HUES64 (cell line): Measurements from ENCODE around the gene BMAL1.
A peak's percentile ranks its signal among the peaks of the same experiment; 100 is the strongest.

ENCODE experiments used
- H3K27ac ChIP-seq: 2 replicates; pipeline ENCODE4 v1.7.0; 2013; ENCODE audit warnings: low read depth, low read length, inconsistent platforms
- H3K27me3 ChIP-seq: 2 replicates; pipeline ENCODE4 v1.6.1; 2013; ENCODE audit warnings: mild to moderate bottlenecking, low read length; ENCODE audit not compliant: insufficient read depth
- H3K36me3 ChIP-seq: 2 replicates; pipeline ENCODE4 v1.6.1; 2013; ENCODE audit warnings: mild to moderate bottlenecking, low read length; ENCODE audit not compliant: insufficient read depth
- H3K4me1 ChIP-seq: 2 replicates; pipeline ENCODE4 v1.6.1; 2013; ENCODE audit warnings: mild to moderate bottlenecking, low read length, moderate library complexity; ENCODE audit not compliant: insufficient read depth
- H3K4me3 ChIP-seq: 2 replicates; pipeline ENCODE4 v1.5.1; 2013; ENCODE audit warnings: mild to moderate bottlenecking, low read length, moderate library complexity
- H3K9ac ChIP-seq: 2 replicates; pipeline ENCODE4 v1.6.1; 2013; ENCODE audit warnings: mild to moderate bottlenecking, low read depth, low read length
- H3K9me3 ChIP-seq: 2 replicates; pipeline ENCODE4 v1.6.1; 2013; ENCODE audit warnings: low read depth, low read length; ENCODE audit not compliant: insufficient read depth
- WGBS: fragments of 150-250, 120-280 bp; methylation state at CpG from one replicate; pipeline ENCODE4 v1.1.7; 2013; ENCODE audit warnings: missing lambda C conversion rate; 5-methylcytosine and 5-hydroxymethylcytosine counted together

The BMAL1 gene

DNA sequence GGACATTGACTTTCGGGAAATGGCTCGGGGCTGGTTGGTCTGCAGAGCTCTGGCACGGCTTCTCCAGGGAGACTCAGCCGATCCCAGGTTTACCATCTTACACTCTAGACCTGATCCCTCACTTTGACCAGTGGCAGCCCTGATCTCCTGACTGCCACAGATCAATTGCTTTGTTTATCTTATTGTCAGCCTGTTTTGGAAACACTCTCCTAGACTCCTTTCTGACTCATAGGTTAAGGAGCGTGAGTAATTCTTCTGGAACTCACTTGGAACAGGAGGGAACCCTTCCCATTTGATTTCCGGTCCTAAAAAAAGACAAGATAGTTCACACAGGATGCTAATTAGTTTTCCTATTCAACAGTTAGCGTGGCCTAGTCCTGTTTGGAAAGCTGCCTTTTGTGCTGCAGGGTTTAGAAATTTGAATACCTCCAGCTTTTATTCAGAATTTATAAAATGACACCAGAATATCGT lies 16.0 kb upstream of the BMAL1 start:
- Histone ChIP-seq H3K4me1 (peaks cover 45% of the 10 kb centered on the region), H3K9me3 (no peaks in the 10 kb centered on the region), H3K27ac (no peak overlapping the region), H3K36me3 (no peaks in the 10 kb centered on the region), H3K27me3 (no peaks in the 10 kb centered on the region), H3K4me3 (no peak overlapping the region), H3K9ac (peak overlapping the region; percentile 10; the same call in 1 of the 2 replicates)
- 66% methylated on average over 8 of the region's 8 CpGs for WGBS

DNA sequence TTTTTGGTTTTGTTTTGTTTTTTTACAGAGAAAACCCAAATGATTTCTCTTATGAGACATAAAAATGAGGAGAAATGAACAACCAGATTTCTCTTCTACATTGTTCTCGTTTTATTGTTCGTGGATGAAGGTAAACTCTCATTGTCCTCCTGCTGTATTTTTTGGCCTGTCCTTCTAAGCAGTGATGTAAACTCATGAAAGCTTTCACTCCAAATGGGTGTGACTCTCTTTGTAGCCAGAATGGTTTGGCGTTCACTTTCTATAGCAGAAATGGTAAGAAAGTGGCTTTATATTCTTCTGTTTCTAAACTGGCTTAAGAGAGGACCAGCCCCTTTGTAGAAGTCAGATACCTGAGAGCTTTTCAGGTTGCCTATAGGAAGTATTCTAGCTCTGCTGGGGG lies 15.5 kb upstream of the BMAL1 start:
- Histone ChIP-seq H3K4me1 (peaks cover 45% of the 10 kb centered on the region), H3K4me3 (no peak overlapping the region), H3K9ac (no peak overlapping the region), H3K36me3 (no peaks in the 10 kb centered on the region), H3K9me3 (no peaks in the 10 kb centered on the region), H3K27me3 (no peaks in the 10 kb centered on the region), H3K27ac (no peak overlapping the region)
- WGBS: 94% methylated on average over 3 of the region's 3 CpGs

DNA sequence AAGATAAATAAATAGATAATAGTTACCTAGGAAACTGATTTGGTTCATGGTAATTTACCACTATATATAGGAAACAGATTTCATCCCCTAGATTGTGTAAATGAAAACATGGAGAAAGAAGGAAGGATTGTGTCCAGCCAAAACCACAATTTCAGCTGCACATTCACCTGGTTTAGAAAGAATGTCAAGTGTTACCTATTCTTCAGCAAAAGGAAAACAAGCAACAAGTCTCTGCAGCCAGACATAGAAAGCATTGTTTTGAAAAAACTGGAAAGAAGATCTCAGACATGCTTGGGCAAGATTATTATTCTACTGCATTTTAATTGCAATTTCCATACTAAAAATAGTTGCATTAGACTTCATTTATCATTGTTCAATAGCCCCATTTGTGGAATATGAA lies 8.8 kb upstream of the BMAL1 start:
- Histone ChIP-seq H3K27ac (no peak overlapping the region), H3K36me3 (no peaks in the 10 kb centered on the region)

DNA sequence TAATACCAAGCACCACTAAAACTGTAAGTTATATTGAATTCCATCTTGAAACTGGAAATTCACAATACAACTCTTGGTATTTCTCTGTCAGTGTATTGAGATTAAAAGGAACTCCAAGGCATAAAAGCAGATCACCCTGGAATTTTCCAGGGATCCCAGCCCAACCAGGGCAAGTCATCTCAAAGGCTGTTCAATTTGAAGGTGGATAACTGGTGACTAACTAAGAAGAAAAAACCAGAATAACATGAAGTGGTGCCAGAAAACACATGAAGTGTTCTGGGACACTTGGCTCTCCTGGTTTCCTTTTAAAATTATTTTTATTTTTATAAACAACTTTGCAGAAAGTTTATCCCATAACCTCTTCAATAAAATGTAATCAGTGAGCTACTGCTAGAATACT lies 7.8 kb upstream of the BMAL1 start:
- Histone ChIP-seq H3K9ac (no peak overlapping the region), H3K27ac (no peak overlapping the region), H3K36me3 (no peaks in the 10 kb centered on the region), H3K4me3 (no peak overlapping the region), H3K4me1 (no peaks in the 10 kb centered on the region), H3K27me3 (peaks cover 33% of the 10 kb centered on the region), H3K9me3 (no peaks in the 10 kb centered on the region)

More for the DNA sequence above, 8.8 kb upstream of the BMAL1 start:
- Histone ChIP-seq H3K9me3 (no peaks in the 10 kb centered on the region), H3K4me1 (0 out of 2 replicates have a peak, but pooled peaks cover 4% of the 10 kb centered on the region), H3K4me3 (no peak overlapping the region), H3K27me3 (peaks cover 23% of the 10 kb centered on the region), H3K9ac (no peak overlapping the region)

DNA sequence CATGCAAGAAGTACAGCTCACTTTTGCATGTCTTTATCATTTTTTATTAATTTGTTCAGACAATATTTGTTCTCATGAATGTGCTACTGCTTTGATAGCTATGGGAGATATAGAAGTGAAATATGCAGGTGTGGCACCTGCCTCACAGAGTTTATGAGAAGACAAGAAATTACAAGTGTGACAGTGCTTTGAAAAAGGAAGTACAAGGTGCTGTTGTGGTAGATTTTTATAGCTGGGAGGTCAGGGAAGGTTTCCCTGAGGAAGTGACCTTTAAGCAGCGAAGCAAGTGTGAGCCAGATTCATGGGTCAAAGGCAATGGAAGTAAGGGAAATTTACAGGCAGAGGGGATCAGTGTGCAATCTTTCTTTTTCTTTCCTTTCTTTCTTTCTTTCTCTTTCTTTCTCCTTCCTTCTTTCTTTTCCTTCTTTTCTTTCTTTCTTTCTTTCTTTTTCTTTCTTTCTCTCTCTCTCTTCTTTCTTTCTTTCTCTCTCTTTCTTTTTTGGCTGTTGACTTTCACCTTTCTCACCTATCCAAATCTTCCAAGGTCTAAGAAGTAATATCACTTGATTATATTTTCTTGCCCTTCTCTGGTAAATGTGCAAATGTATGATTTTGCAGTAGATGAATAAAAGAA lies 6.4 kb upstream of the BMAL1 start:
- Histone ChIP-seq H3K4me3 (no peak overlapping the region), H3K4me1 (no peaks in the 10 kb centered on the region), H3K9ac (no peak overlapping the region), H3K27me3 (peaks cover 47% of the 10 kb centered on the region), H3K27ac (no peak overlapping the region), H3K9me3 (no peaks in the 10 kb centered on the region), H3K36me3 (no peaks in the 10 kb centered on the region)
- 85% methylated on average over 1 of the region's 1 CpG for WGBS

- H3K4me1 ChIP-seq: peaks cover 7% of the 10 kb centered on the region
These were observed 1.1 kb upstream of the BMAL1 start for GRCh38 chr11:13276454-13276831.

DNA sequence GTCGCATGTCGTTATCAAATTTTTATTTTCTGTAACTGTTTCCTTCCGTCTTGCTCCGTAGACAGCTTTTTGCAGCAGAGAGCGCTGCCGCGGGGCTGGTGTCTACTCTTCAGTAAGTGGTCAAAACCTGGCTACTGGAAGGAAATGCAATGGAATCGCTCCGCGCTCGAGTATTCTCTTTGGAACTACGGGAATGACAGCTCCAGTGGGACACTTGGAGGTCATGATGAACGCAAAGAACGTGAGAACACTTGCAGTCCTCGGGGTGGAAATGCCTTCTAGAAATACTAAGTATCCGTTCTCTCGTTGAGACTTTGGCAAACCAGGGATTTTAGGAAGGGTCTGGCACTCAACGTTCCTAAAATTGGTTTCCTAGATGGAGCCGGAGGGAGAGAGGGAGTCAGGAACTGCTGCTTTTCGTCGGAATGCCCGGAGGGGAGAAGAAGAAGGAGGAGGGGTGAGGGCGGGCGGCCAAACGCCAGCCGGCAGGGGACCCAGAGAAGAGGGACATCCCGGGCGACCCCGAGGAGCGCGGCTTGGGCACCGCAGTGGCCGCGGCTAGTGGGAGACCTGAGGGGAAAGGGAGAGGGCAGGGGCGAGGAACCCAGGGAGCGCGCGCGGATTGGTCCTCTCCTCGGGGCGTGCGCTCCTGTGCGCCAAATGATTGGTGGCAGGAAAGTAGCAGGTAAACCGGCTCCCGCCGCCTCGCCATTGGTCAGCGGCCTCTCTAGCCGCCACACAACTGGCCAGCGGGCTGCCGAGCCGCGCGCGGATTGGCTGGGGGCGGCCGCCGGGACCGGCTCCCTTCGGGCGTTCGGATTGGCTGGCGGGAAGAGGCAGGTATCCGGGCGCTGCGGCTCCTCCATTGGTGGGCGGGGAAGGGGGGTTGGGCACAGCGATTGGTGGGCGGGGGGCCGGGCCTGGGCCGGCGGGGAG lies 490 bp upstream of the BMAL1 start:
- Histone ChIP-seq H3K9me3 (no peaks in the 10 kb centered on the region), H3K9ac (peak overlapping the region; percentile 55; the same call in 1 of the 2 replicates), H3K4me3 (peak overlapping the region; percentile 91), H3K36me3 (no peaks in the 10 kb centered on the region), H3K4me1 (peaks cover 11% of the 10 kb centered on the region), H3K27ac (no peak overlapping the region), H3K27me3 (peaks cover 81% of the 10 kb centered on the region)
- under 1% methylated on average over 72 of the region's 72 CpGs for WGBS

More at GRCh38 chr11:13276454-13276831, 1.1 kb upstream of the BMAL1 start:
- H3K27me3 ChIP-seq: peaks cover 84% of the 10 kb centered on the region
- H3K36me3 ChIP-seq: no peaks in the 10 kb centered on the region
- H3K27ac ChIP-seq: no peak overlapping the region
- no peak overlapping the region for H3K9ac ChIP-seq
- H3K4me3 ChIP-seq: peak overlapping the region; percentile 91
- no peaks in the 10 kb centered on the region for H3K9me3 ChIP-seq
- WGBS: 13% methylated on average over 8 of the region's 8 CpGs

GRCh38 chr11:13278609-13279486 lies 1.3 kb downstream of the BMAL1 start:
- Histone ChIP-seq H3K9me3 (no peaks in the 10 kb centered on the region), H3K9ac (no peak overlapping the region), H3K4me1 (peaks cover 20% of the 10 kb centered on the region), H3K27me3 (peaks cover 68% of the 10 kb centered on the region), H3K4me3 (peak overlapping the region; percentile 69), H3K27ac (no peak overlapping the region), H3K36me3 (no peaks in the 10 kb centered on the region)
- WGBS: 3% methylated on average over 61 of the region's 61 CpGs

DNA sequence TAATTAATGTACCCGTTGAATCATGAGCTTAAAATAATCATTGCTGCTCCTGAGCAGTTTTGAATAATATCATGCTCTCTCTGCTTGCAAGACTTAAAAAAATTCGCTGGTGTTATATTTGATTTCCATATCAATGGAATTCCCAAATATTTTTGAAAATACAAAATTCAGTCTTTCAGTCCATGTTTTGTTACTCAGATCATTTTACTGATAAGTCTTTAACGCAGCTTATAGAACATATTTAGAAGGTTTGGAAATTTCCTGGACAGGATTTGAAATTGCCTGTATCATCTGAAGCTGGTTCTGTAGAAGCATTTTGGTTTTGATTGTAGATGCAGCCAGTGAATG lies 1.9 kb downstream of the BMAL1 start:
- Histone ChIP-seq H3K4me1 (peaks cover 21% of the 10 kb centered on the region), H3K4me3 (peak overlapping the region; percentile 69), H3K9me3 (no peaks in the 10 kb centered on the region), H3K36me3 (no peaks in the 10 kb centered on the region), H3K27ac (no peak overlapping the region), H3K9ac (no peak overlapping the region), H3K27me3 (peaks cover 62% of the 10 kb centered on the region)
- 73% methylated on average over 3 of the region's 3 CpGs for WGBS

- H3K9ac ChIP-seq: no peak overlapping the region
- WGBS: 68% methylated on average over 3 of the region's 3 CpGs
- H3K27ac ChIP-seq: no peak overlapping the region
- peaks cover 21% of the 10 kb centered on the region for H3K4me1 ChIP-seq
- no peaks in the 10 kb centered on the region for H3K9me3 ChIP-seq
- H3K36me3 ChIP-seq: no peaks in the 10 kb centered on the region
- H3K4me3 ChIP-seq: no peak overlapping the region
- peaks cover 55% of the 10 kb centered on the region for H3K27me3 ChIP-seq
These were observed 2.6 kb downstream of the BMAL1 start for GRCh38 chr11:13280092-13280722.
